GM21786 (cell line): Measurements from ENCODE around the gene PUSL1.

Experiments used
- ATAC-seq: cut with Tn5 transposase; IDR thresholded peaks from one replicate; pipeline ENCODE4 v1.9.1; 2021; ENCODE audit not compliant: unreplicated experiment

The PUSL1 gene, protein sequence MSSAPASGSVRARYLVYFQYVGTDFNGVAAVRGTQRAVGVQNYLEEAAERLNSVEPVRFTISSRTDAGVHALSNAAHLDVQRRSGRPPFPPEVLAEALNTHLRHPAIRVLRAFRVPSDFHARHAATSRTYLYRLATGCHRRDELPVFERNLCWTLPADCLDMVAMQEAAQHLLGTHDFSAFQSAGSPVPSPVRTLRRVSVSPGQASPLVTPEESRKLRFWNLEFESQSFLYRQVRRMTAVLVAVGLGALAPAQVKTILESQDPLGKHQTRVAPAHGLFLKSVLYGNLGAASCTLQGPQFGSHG

DNA sequence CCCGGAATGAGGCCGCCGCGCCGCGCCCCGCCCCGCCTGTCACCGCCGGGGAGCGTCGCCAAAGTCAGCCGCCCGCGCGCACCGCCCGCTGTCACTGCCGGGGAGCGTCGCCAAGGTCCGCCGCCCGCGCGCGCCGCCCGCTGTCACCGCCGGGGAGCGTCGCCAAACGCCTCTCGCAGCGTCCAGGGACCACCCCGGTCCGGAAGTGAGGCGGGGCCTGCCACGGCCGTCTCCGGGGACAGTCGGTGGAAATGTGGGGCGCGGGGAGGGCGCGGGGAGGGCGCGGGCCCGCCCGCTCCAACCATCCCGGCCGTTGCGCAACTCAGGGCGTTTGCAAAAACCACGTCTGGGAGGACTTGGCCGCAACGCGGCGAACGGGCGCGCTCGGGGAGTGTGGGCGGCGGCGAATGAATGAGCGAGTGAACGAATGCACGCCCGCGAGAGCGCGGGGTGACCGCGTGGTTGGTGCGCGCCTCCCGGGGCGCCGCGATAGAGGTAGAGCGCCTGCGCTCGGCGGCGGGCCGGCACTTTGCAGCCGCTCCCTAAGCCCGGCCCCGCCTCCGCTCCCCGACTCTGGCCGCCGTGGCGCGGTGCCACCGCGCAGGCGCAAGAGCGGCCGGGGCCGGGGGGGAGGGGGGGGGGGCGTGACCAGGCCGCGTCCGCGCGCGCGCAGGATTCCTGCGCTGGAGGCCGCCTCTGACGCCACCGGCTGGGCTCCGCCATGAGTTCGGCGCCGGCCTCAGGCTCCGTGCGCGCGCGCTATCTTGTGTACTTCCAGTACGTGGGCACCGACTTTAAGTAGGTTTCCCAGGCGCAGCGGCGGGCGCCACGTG lies at the start of gene PUSL1, which contains the start of gene ACAP3:
PUSL1 (plus strand) TSS at position 675 of the 833 bp plus-strand sequence; CDS start at position 722, 47 bp downstream.
ACAP3 (minus strand) TSS at position 8 of the 833 bp plus-strand sequence. CDS start 115 bp downstream, outside the sequence.
- ATAC-seq = peak; percentile 59

DNA sequence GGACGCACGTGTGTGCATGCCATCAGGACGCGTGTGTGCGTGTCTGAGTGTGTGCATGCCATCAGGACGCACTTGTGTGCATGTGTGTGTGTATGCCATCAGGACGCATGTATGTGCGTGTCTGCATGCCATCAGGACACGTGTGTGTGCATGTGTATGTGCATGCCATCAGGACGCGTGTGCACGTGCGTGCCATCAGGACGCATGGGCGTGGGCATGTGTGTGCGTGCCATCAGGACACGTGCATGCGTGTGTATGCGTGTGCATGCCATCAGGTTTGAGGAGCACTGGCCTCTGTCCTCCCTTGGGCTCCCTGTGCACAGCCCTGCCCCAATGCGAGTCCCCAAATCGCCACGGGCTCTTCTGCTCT lies 49.3 kb upstream of the PUSL1 start:
- no peak for ATAC-seq

DNA sequence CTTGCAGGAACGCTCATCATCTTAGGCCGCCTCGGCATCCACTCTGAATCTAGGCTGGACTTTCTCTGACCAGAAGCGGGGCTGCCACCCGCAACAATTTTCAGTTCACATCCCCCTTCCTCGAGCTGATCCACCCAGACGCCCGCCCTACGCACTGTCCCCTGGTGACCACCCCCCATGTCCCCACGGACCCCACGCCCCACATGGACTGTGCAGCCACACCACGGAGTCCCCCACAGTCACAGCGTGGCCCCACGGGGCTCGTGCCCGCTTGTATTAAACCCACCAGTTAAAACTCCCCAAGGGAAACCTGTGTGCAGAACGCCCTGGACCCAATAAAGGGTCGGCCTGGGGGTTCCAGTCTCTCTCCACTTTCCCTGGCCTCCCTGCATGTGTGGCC lies 48.9 kb upstream of the PUSL1 start:
- no peak for ATAC-seq

- no peak for ATAC-seq
These were observed 48.3 kb upstream of the PUSL1 start for GRCh38 chr1:1259951-1260600.

- ATAC-seq = no peak
These were observed 47.4 kb upstream of the PUSL1 start for GRCh38 chr1:1260843-1261560.

- no peak for ATAC-seq
These were observed 46.3 kb upstream of the PUSL1 start for GRCh38 chr1:1262071-1262470.

DNA sequence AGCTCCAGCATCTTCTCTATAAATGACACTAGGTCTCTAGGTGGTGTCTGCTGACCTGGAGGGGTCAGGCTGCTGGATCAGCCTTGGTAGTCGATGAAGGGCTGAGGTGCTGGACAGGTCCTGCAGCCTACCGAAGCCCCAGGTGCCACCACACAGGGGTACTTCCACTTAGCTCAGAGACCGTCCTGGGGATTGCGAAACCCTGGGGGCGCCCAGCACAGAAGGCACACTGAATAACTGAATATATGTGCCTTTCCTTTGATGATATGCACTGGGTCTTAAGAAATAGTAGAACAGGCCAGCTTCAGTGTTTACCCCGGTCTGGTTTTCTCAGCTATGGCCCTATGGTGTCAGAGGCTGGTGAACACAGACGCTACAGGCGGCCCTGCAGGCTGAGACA lies 45.6 kb upstream of the PUSL1 start:
- ATAC-seq = no peak

- ATAC-seq = no peak
These were observed 44.4 kb upstream of the PUSL1 start for GRCh38 chr1:1264026-1264425.

DNA sequence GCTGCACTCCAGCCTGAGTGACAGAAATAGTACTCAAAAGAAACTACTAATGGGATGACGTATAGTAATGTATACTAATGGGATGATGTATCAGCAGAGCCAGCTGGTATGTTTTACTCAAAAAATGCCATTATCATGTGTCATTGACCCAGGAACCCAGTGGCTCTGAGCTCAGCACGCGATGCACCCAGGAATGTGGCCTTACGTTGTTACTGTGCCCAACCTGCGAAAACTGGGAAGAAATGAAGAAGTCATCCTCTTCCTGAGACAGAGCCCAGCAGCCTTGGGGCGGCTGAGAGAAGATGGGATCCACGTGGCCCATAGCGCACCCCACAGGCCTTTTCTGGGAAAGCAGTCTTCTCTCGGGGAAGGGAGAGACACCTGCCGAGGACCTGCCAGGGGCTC lies 43.5 kb upstream of the PUSL1 start:
- no peak for ATAC-seq

GRCh38 chr1:1267488-1268283 lies 40.7 kb upstream of the PUSL1 start:
- ATAC-seq = no peak

GRCh38 chr1:1268284-1268682 lies 40.1 kb upstream of the PUSL1 start:
- ATAC-seq = no peak

DNA sequence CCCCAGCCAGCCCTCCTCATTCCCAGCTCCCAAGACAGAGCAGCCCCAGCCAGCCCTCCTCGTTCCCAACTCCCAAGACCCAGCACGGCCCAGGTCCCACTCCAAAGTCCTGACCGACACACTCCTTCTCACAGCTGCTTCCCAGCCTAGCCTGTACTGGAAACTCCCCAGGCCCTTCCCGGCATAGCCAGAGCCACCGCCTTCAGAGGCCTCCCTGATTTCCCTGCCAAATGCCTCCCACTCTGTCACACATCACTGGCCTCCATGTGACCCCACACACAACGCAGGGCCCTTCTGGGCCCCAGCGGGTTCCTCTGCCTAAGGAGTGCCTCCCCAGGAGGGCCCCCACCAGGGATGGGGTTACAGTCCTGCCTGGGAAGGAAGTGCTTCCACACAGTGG lies 37.6 kb upstream of the PUSL1 start:
- ATAC-seq = no peak

- no peak for ATAC-seq
These were observed 35.8 kb upstream of the PUSL1 start for GRCh38 chr1:1272341-1273208.

DNA sequence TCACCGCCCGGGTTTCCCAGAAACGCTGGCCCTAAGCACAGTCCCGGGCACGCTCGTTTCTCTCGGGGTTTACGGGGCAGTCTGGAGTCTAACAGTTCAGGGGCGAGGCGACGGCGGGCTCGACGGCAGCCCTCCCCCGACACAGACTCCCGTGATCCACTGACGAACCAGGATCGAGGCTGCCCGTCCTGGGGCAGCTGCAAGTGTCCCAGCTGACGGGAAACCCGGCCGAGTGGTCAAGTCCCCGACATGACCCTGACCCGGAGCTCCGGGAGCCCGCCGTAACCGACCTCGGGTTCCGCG lies 35.2 kb upstream of the PUSL1 start:
- ATAC-seq = no peak

DNA sequence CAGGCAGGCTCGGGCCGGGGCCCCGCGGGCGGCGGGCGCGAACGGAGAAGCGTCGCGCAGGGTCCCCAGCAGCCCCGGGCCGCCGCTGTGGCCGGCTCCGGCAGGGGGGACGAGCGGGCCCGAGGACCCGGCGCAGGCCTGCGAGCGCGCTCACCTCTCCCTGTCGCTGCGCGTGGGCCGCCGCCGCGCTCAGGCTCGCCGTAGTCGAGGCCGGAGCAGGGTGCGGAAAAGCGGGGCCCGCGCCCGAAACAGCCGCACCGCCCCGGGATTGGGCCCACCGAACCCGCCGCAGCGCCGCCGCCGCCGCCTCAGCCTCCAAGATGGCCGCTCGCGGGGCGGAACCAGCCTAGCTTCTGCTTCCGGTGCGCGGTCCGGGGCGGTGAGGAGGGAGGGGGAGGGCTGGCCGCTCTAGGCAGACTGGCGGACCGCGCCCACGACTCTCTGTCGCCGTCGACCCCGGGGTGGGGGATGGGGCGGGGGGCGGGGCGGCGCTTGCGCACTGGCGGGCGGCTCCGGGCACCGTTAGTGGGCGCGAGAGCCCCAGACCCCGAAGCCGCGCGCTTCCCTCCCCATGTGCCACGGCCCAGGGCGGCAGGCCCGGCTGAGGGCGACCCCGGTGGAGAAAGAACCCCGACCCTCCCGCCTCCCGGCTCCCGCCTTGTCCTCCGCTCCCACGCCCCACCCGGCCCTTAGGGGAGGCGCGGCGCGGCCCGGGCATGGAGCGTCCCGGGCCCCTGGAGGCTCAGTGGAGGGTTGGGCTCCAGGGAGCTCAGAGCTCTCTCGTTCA lies 34.7 kb upstream of the PUSL1 start, which contains the start of gene UBE2J2:
UBE2J2 (minus strand) TSS at position 343 of the 787 bp plus-strand sequence. CDS start 5,862 bp downstream, outside the sequence.
- ATAC-seq = peak; percentile 84

DNA sequence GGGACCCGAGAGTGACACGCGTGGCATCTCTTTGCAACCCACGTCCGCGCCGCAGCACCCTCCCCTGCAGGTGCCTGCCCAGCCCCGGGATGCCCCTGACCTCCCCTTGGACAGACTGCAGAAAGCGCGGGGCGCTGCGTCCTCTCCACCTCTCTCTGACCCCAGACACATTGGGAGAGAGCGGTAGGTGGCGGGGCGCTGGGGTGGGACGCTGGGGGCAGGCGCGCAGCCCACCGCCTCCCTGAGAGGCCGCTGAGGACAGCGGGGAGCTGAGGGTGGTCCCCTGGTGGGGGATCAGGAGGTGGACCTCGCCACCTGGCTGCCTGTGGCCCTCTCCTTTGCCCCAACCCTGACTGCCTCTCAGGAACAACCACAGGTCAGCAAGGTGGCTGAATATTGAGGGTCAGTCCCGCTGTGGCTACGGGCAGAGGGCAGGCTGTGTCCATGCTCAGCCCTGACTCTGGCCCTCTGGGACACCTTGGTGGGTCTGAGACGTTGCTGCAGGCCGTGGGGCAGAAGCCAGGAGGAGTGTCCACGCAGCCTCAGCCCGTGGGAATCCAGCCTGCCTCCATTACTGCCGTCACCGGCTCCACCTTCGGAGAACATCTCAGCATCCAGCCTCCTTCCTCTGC lies 34.0 kb upstream of the PUSL1 start:
- ATAC-seq = peak; percentile 12

DNA sequence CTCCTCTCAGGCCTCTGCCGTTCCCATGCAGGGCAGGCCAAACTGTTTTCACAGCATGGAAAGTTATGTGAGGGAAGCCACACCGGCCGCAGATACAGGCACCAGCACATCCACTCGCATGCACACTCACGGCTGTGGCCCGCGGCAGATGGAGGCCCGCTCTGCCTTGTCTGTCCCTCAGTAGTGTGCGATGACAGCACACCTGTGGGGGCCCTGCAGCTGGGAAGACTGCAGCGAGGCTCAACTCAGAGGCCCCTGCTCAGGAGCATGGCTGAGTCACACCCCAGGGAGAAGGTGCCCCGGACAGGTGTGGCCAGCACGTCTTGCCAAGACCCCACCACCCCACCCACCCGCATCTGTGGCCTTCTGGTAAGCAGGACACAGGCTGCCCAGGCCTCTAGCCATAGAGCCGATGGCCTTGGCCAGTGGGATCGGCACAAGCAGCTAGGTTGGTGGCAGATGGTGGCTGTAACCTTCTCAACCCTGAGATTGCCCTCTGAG lies 33.4 kb upstream of the PUSL1 start:
- ATAC-seq = no peak

DNA sequence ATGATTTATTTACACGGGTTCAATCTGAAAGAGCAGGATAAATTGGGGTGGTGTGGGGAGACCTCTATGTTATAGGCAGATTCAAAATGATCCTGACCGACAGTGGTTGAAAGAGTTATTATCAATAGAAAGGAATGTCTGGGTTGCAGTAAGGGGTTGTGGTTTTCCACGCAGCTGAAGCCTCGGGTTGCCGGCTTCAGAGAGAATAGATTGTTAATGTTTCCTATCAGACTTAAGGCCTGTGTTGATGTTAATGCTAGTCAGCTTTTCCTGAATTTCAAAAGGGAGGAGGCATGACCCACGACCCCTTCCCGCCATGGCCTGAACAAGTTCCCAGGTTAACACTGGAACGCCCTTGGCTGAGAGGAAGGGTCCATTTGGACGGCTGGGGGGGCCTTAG lies 32.6 kb upstream of the PUSL1 start:
- no peak for ATAC-seq
